ENCODE data around the gene MICOS13.
A peak's percentile ranks its signal among the peaks of the same experiment; 100 is the strongest.

- TF ChIP-seq CTCF (IDR thresholded peaks at IDR 0.05): peak; percentile 88 to 96 (median 88)
- peak; percentile 95 to 99 for TF ChIP-seq POLR2AphosphoS5 (IDR thresholded peaks at IDR 0.05; ENCODE audit: insufficient read depth in 1 of 2, low read depth in 1 of 2)
- peak in 1 of 2 donors; percentile 2 for TF ChIP-seq POLR2A (IDR thresholded peaks at IDR 0.05)
Observed at GRCh38 chr19:5719961-5720790, 39.9 kb upstream of the MICOS13 start, which contains the start of the genes CATSPERD and LONP1.
